ENCODE data around the gene SLC7A4.
"Not testable (repeated sequence)": the region's sequence is repeated elsewhere in the genome, so short reads cannot be mapped to it uniquely, and the experiment has no call there.

SLC7A4 gene

GRCh38 chr22:21018314-21018713, 14.0 kb downstream of the SLC7A4 start:
- no peak for DNase-seq

GRCh38 chr22:21016644-21017420, 15.5 kb downstream of the SLC7A4 start:
- DNase-seq = no peak

- no peak for DNase-seq
Observed at GRCh38 chr22:21015466-21016006, 16.8 kb downstream of the SLC7A4 start.

- DNase-seq = no peak
Observed at GRCh38 chr22:21014726-21015465, 17.5 kb downstream of the SLC7A4 start, which contains the start of gene P2RX6. Gene P2RX6 (plus strand): TSS chr22:21015165. CDS start chr22:21015175, 10 bp downstream.

GRCh38 chr22:21014202-21014725, 18.1 kb downstream of the SLC7A4 start:
- peak; percentile 70 to 79 for DNase-seq

- DNase-seq = no peak
Observed at GRCh38 chr22:21013657-21014201, 18.6 kb downstream of the SLC7A4 start.

- DNase-seq = no peak
Observed at GRCh38 chr22:21012446-21013407, 19.6 kb downstream of the SLC7A4 start.

- no peak for DNase-seq
Observed at GRCh38 chr22:21010426-21011113, 21.8 kb downstream of the SLC7A4 start.

- DNase-seq = no peak
Observed at GRCh38 chr22:21009638-21010425, 22.5 kb downstream of the SLC7A4 start.

- DNase-seq = not testable (repeated sequence)
Observed at GRCh38 chr22:21009208-21009607, 23.2 kb downstream of the SLC7A4 start.

- no peak for DNase-seq
Observed at GRCh38 chr22:21003782-21004181, 28.6 kb downstream of the SLC7A4 start.

- DNase-seq = peak; percentile 97
Observed at GRCh38 chr22:21001601-21002325, 30.6 kb downstream of the SLC7A4 start, which contains the start of gene THAP7. Gene THAP7 (minus strand): TSS chr22:21002118. CDS start chr22:21001911, 207 bp downstream.

GRCh38 chr22:21000987-21001600, 31.3 kb downstream of the SLC7A4 start:
- DNase-seq = no peak

- DNase-seq = no peak
Observed at GRCh38 chr22:21000207-21000986, 32.0 kb downstream of the SLC7A4 start.

GRCh38 chr22:20999350-21000206, 32.8 kb downstream of the SLC7A4 start:
- no peak for DNase-seq

- no peak for DNase-seq
Observed at GRCh38 chr22:20998411-20999336, 33.7 kb downstream of the SLC7A4 start.
